Endodermal cell (in vitro differentiated cells): ENCODE results near the gene PKD2. TPM values are rescaled to one million over a fixed set of nuclear protein-coding genes. Genes with fewer than 3 reads are reported as not detected.

Experiments used
- DNase-seq: peaks from one replicate; pipeline ENCODE4 v3.0.0-alpha.2; 2017
- H3K27ac ChIP-seq: 2 replicates; pipeline ENCODE4 v1.5.1; 2013; ENCODE audit warnings: mild to moderate bottlenecking, low read depth, low read length, moderate library complexity
- H3K27me3 ChIP-seq: 2 replicates; pipeline ENCODE4 v1.6.1; 2013; ENCODE audit warnings: mild to moderate bottlenecking, low read length, moderate library complexity; ENCODE audit not compliant: insufficient read depth, control insufficient read depth, poor library complexity, severe bottlenecking
- H3K36me3 ChIP-seq: 2 replicates; pipeline ENCODE4 v1.7.0; 2013; ENCODE audit warnings: mild to moderate bottlenecking, low read length, moderate library complexity; ENCODE audit not compliant: control insufficient read depth, insufficient read depth
- H3K4me1 ChIP-seq: one replicate; pipeline ENCODE4 v1.7.0; 2013; ENCODE audit warnings: low read length; ENCODE audit not compliant: control insufficient read depth, insufficient read depth
- H3K4me3 ChIP-seq: 2 replicates; pipeline ENCODE4 v1.5.1; 2013; ENCODE audit warnings: mild to moderate bottlenecking, low read length, moderate library complexity
- H3K9ac ChIP-seq: 2 replicates; pipeline ENCODE4 v1.6.1; 2013; ENCODE audit warnings: mild to moderate bottlenecking, low read length, moderate library complexity; ENCODE audit not compliant: poor library complexity, severe bottlenecking; ENCODE audit errors: extremely low read depth
- H3K9me3 ChIP-seq: 2 replicates; pipeline ENCODE4 v1.6.1; 2013; ENCODE audit warnings: mild to moderate bottlenecking, low read length, moderate library complexity; ENCODE audit not compliant: control insufficient read depth
- H3K27ac Mint-ChIP-seq: 2 replicates; pipeline ENCODE4 v1.8.0; 2020; ENCODE audit warnings: mixed read lengths
- H3K27me3 Mint-ChIP-seq: 2 replicates; pipeline ENCODE4 v1.8.0; 2021; ENCODE audit warnings: mild to moderate bottlenecking, mixed read lengths; ENCODE audit not compliant: insufficient read depth
- H3K36me3 Mint-ChIP-seq: 2 replicates; pipeline ENCODE4 v1.8.0; 2020; ENCODE audit warnings: low read depth, mixed read lengths
- H3K4me1 Mint-ChIP-seq: 2 replicates; pipeline ENCODE4 v1.8.0; 2020; ENCODE audit warnings: mixed read lengths
- H3K4me3 Mint-ChIP-seq: 2 replicates; pipeline ENCODE4 v1.8.0; 2020; ENCODE audit warnings: mild to moderate bottlenecking, moderate library complexity, mixed read lengths
- H3K9me3 Mint-ChIP-seq: 2 replicates; pipeline ENCODE4 v1.8.0; 2020; ENCODE audit warnings: mild to moderate bottlenecking, mixed read lengths
- WGBS, 2 experiments: methylation state at CpG; one replicate each; pipeline versions ENCODE4 v1.1.5 to v1.1.7; 2013; ENCODE audit warnings: missing lambda C conversion rate in 2 of 2, mixed read lengths in 1 of 2; ENCODE audit not compliant: insufficient coverage in 1 of 2, insufficient read length in 1 of 2; 5-methylcytosine and 5-hydroxymethylcytosine counted together
- total RNA-seq, 2 donors: library from RNA; stranded (reverse); fragmentation: NEBNext Ultra II Directional in 1 of 2; extraction: Animal tissue kit (Norgen Biotek cat#: 25700) in 1 of 2; gene quantifications; 2 replicates in 1 of 2; 3 replicates in 1 of 2; pipeline ENCODE4 v1.2.1, GENCODE V29; 2021
- TF ChIP-seq, protein P1 (sequence below): fragments of 200-600 bp; sonication (generic); conservative IDR thresholded peaks from 2 replicates; pipeline ENCODE4 v1.5.0; 2021; ENCODE audit warnings: antibody characterized with exemption, mild to moderate bottlenecking

PKD2 gene
- total RNA-seq, 2 donors from 2014 or later: 31.4 to 34.2 TPM

DNA sequence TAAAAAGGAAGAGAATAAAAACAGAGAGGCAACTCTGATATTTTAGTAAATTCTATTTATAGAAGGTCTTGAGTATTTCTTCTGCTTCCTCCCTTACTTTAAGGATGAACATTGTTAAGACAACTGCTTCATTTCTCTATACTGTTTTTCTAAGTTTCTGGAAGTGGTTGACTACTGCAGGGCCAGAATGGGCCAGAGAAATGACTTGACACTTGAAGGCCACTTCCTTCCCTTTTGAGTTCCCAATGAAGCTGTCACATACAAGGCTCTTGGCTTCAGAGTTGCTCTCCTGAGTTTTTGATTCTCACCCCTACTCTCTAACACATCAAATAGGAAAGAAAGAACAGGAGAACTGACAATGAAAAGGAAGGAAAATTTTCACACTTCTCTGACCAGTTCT, 37.6 kb downstream of the PKD2 start:
- no peaks in the 10 kb centered on the region for H3K27me3 ChIP-seq
- no peaks in the 10 kb centered on the region for H3K27me3 Mint-ChIP-seq
- H3K4me3 Mint-ChIP-seq: no peak overlapping the region
- no peak overlapping the region for H3K4me3 ChIP-seq
- H3K27ac Mint-ChIP-seq: no peak overlapping the region
- H3K36me3 Mint-ChIP-seq: peaks cover 51% of the 10 kb centered on the region
- H3K4me1 ChIP-seq: no peaks in the 10 kb centered on the region
- no peak overlapping the region for H3K9ac ChIP-seq
- DNase-seq: no peak
- peaks cover 86% of the 10 kb centered on the region for H3K36me3 ChIP-seq
- H3K9me3 ChIP-seq: no peaks in the 10 kb centered on the region
- TF ChIP-seq, protein P1, sequence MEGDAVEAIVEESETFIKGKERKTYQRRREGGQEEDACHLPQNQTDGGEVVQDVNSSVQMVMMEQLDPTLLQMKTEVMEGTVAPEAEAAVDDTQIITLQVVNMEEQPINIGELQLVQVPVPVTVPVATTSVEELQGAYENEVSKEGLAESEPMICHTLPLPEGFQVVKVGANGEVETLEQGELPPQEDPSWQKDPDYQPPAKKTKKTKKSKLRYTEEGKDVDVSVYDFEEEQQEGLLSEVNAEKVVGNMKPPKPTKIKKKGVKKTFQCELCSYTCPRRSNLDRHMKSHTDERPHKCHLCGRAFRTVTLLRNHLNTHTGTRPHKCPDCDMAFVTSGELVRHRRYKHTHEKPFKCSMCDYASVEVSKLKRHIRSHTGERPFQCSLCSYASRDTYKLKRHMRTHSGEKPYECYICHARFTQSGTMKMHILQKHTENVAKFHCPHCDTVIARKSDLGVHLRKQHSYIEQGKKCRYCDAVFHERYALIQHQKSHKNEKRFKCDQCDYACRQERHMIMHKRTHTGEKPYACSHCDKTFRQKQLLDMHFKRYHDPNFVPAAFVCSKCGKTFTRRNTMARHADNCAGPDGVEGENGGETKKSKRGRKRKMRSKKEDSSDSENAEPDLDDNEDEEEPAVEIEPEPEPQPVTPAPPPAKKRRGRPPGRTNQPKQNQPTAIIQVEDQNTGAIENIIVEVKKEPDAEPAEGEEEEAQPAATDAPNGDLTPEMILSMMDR: no peak
- H3K27ac ChIP-seq: no peak overlapping the region
- H3K9me3 Mint-ChIP-seq: no peaks in the 10 kb centered on the region
- no peaks in the 10 kb centered on the region for H3K4me1 Mint-ChIP-seq

DNA sequence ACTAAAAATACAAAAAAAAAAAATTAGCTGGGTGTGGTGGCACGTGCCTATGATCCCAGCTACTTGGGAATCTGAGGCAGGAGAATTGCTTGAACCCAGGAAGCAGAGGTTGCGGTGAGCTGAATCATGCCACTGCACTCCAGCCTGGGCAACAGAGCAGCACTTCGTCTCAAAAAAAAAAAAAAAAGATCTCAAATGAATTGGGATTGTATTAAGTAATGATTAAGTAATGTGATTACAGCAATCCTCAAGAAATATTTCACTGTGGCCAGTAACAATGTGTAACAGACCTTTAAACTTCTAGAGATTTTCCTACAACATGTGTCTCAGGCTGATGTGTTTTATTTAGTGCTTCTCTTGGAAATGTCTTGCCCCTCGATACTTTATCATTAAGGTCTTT, 46.8 kb downstream of the PKD2 start:
- H3K27me3 Mint-ChIP-seq: no peaks in the 10 kb centered on the region
- peaks cover 40% of the 10 kb centered on the region for H3K36me3 Mint-ChIP-seq
- H3K4me1 Mint-ChIP-seq: no peaks in the 10 kb centered on the region
- Histone ChIP-seq H3K4me3 (no peak overlapping the region), H3K27me3 (no peaks in the 10 kb centered on the region), H3K9ac (no peak overlapping the region), H3K36me3 (peaks cover 66% of the 10 kb centered on the region), H3K27ac (no peak overlapping the region), H3K4me1 (no peaks in the 10 kb centered on the region), H3K9me3 (no peaks in the 10 kb centered on the region)
- H3K4me3 Mint-ChIP-seq: no peak overlapping the region
- 93 to 96% methylated on average over 2 to 4 of the region's 4 CpGs for WGBS, 2 experiments
- no peak overlapping the region for H3K27ac Mint-ChIP-seq
- no peaks in the 10 kb centered on the region for H3K9me3 Mint-ChIP-seq
- no peak for DNase-seq
- TF ChIP-seq, protein P1: no peak

DNA sequence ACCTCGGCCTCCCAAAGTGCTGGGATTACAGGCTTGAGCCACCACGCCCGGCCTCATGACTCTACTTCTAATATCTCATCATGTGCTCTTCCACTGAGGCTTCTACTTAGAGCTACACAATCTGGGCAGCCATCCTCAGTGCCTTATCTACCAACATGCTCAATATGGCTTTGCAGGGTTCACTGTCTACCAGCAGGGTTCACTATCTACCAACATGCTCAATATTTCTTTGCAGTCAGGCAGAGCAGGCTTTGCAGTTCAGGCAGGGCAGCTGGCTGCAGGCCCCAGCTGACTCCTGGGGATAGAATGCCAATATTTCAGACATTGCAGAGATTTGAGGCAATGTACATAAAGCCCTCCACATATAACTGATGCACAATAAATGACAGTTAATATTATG, 47.5 kb downstream of the PKD2 start:
- peaks cover 41% of the 10 kb centered on the region for H3K36me3 Mint-ChIP-seq
- TF ChIP-seq, protein P1: peak; percentile 77
- Histone ChIP-seq H3K4me3 (no peak overlapping the region), H3K27me3 (no peaks in the 10 kb centered on the region), H3K4me1 (no peaks in the 10 kb centered on the region), H3K9ac (no peak overlapping the region), H3K9me3 (no peaks in the 10 kb centered on the region), H3K36me3 (peaks cover 67% of the 10 kb centered on the region), H3K27ac (no peak overlapping the region)
- no peak overlapping the region for H3K27ac Mint-ChIP-seq
- H3K4me3 Mint-ChIP-seq: no peak overlapping the region
- 92 to 100% methylated on average over 2 to 3 of the region's 3 CpGs for WGBS, 2 experiments
- H3K27me3 Mint-ChIP-seq: no peaks in the 10 kb centered on the region
- no peaks in the 10 kb centered on the region for H3K4me1 Mint-ChIP-seq
- H3K9me3 Mint-ChIP-seq: no peaks in the 10 kb centered on the region
- DNase-seq: peak; percentile 73
